ENCODE measurements around the gene CABLES1. TPM values are rescaled to one million over a fixed set of nuclear protein-coding genes. Genes with fewer than 3 reads are reported as not detected.

CABLES1 gene
- total and polyA plus RNA-seq, 7 experiments from 2014 or later, result 0.11 to 5.7 (median 0.58) TPM; not detected in 3

GRCh38 chr18:23101861-23102432, 33.3 kb upstream of the CABLES1 start:
- H3K27ac Mint-ChIP-seq, result no peak overlapping the region
- H3K36me3 ChIP-seq (ENCODE audit: control insufficient read depth in 2 of 3, insufficient read depth in 3 of 3, low read length in 3 of 3), result no peaks in the 10 kb centered on the region
- H3K9me3 Mint-ChIP-seq, result no peaks in the 10 kb centered on the region
- H3K27me3 Mint-ChIP-seq, result peaks cover 0 to 7% (median 0%) of the 10 kb centered on the region in 5 donors
- H3K36me3 Mint-ChIP-seq, result peaks cover 0 to 2% (median 0%) of the 10 kb centered on the region in 5 donors
- H3K27ac ChIP-seq (ENCODE audit: low read depth, low read length), result no peak overlapping the region
- ChIA-PET POLR2A (no interaction called here), CTCF (no interaction called here)
- H3K4me3 ChIP-seq (ENCODE audit: low read length), result no peak overlapping the region
- peaks cover 0 to 9% (median 5%) of the 10 kb centered on the region in 7 donors for H3K4me1 Mint-ChIP-seq
- ATAC-seq, result no peak
- intact Hi-C loops (cut with micrococcal nuclease), result no loop called here
- no peak for DNase-seq
- no peaks in the 10 kb centered on the region for H3K9me3 ChIP-seq (ENCODE audit: control insufficient read depth in 2 of 3, low read length in 3 of 3)
- no peaks in the 10 kb centered on the region for H3K27me3 ChIP-seq (ENCODE audit: control insufficient read depth in 2 of 2, insufficient read depth in 2 of 2, low read length in 2 of 2)
- no peak overlapping the region for H3K4me3 Mint-ChIP-seq
- no peaks in the 10 kb centered on the region for H3K4me1 ChIP-seq (ENCODE audit: control insufficient read depth in 2 of 2, insufficient read depth in 2 of 2, low read length in 2 of 2)

GRCh38 chr18:23102493-23103261, 32.6 kb upstream of the CABLES1 start:
- Mint-ChIP-seq H3K27me3 (peaks cover 0 to 9% (median 0%) of the 10 kb centered on the region in 5 donors), H3K4me1 (peaks cover 0 to 11% (median 7%) of the 10 kb centered on the region in 7 donors), H3K36me3 (peaks cover 0 to 2% (median 0%) of the 10 kb centered on the region in 5 donors), H3K4me3 (no peak overlapping the region), H3K9me3 (no peaks in the 10 kb centered on the region), H3K27ac (no peak overlapping the region)
- H3K4me3 ChIP-seq (ENCODE audit: low read length), result no peak overlapping the region
- H3K4me1 ChIP-seq (ENCODE audit: control insufficient read depth in 2 of 2, insufficient read depth in 2 of 2, low read length in 2 of 2), result no peaks in the 10 kb centered on the region
- no peak for ATAC-seq
- H3K27me3 ChIP-seq (ENCODE audit: control insufficient read depth in 2 of 2, insufficient read depth in 2 of 2, low read length in 2 of 2), result no peaks in the 10 kb centered on the region
- no peak for DNase-seq
- H3K27ac ChIP-seq (ENCODE audit: low read depth, low read length), result no peak overlapping the region
- H3K36me3 ChIP-seq (ENCODE audit: control insufficient read depth in 2 of 3, insufficient read depth in 3 of 3, low read length in 3 of 3), result no peaks in the 10 kb centered on the region
- CTCF ChIA-PET, result no interaction called here
- POLR2A ChIA-PET, result no interaction called here
- no peaks in the 10 kb centered on the region for H3K9me3 ChIP-seq (ENCODE audit: control insufficient read depth in 2 of 3, low read length in 3 of 3)
- intact Hi-C loops (cut with micrococcal nuclease), result no loop called here

DNA sequence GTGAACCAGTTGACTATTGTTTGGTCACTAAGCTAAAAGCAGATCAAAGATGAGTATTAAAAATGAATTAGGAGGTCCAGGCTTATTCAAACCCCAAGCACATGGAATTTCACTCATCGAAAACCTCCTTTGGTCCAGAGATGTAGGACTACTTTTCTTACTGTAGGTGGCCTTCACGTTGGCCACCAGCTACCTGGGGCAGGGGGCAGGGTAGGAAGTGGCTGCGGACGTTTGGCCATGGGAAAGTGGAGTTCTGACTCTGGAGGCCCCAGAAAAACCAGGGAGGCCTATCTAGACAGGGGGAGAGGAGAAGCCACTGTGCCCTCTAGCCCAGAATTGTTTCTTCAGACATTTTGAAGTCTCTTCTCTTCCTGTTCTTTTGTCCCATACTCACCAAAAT, 31.8 kb upstream of the CABLES1 start:
- intact Hi-C loops (cut with micrococcal nuclease), result no loop called here
- Histone ChIP-seq H3K27ac (ENCODE audit: low read depth, low read length) (no peak overlapping the region), H3K27me3 (ENCODE audit: control insufficient read depth in 2 of 2, insufficient read depth in 2 of 2, low read length in 2 of 2) (no peaks in the 10 kb centered on the region), H3K9me3 (ENCODE audit: control insufficient read depth in 2 of 3, low read length in 3 of 3) (no peaks in the 10 kb centered on the region), H3K36me3 (ENCODE audit: control insufficient read depth in 2 of 3, insufficient read depth in 3 of 3, low read length in 3 of 3) (no peaks in the 10 kb centered on the region), H3K4me3 (ENCODE audit: low read length) (no peak overlapping the region), H3K4me1 (ENCODE audit: control insufficient read depth in 2 of 2, insufficient read depth in 2 of 2, low read length in 2 of 2) (no peaks in the 10 kb centered on the region)
- Mint-ChIP-seq H3K27ac (no peak overlapping the region), H3K36me3 (peaks cover 0 to 2% (median 0%) of the 10 kb centered on the region in 5 donors), H3K9me3 (no peaks in the 10 kb centered on the region), H3K27me3 (peaks cover 0 to 9% (median 0%) of the 10 kb centered on the region in 5 donors), H3K4me1 (peaks cover 0 to 11% (median 7%) of the 10 kb centered on the region in 7 donors), H3K4me3 (no peak overlapping the region)
- DNase-seq, result no peak
- no peak for ATAC-seq
- POLR2A ChIA-PET, result no interaction called here
- CTCF ChIA-PET, result no interaction called here

GRCh38 chr18:23105030-23105429, 30.3 kb upstream of the CABLES1 start:
- Histone ChIP-seq H3K27me3 (ENCODE audit: control insufficient read depth in 2 of 2, insufficient read depth in 2 of 2, low read length in 2 of 2) (no peaks in the 10 kb centered on the region), H3K36me3 (ENCODE audit: control insufficient read depth in 2 of 3, insufficient read depth in 3 of 3, low read length in 3 of 3) (no peaks in the 10 kb centered on the region), H3K9me3 (ENCODE audit: control insufficient read depth in 2 of 3, low read length in 3 of 3) (no peaks in the 10 kb centered on the region), H3K4me3 (ENCODE audit: low read length) (no peak overlapping the region), H3K4me1 (ENCODE audit: control insufficient read depth in 2 of 2, insufficient read depth in 2 of 2, low read length in 2 of 2) (no peaks in the 10 kb centered on the region), H3K27ac (ENCODE audit: low read depth, low read length) (no peak overlapping the region)
- Mint-ChIP-seq H3K9me3 (no peaks in the 10 kb centered on the region), H3K4me1 (peaks cover 0 to 11% (median 7%) of the 10 kb centered on the region in 7 donors), H3K4me3 (no peak overlapping the region), H3K36me3 (peaks cover 0 to 2% (median 0%) of the 10 kb centered on the region in 5 donors), H3K27ac (peak overlapping the region in 1 of 9 donors; percentile 13), H3K27me3 (peaks cover 0 to 9% (median 0%) of the 10 kb centered on the region in 5 donors)
- no peak for ATAC-seq
- DNase-seq, result no peak
- ChIA-PET POLR2A (no interaction called here), CTCF (no interaction called here)
- intact Hi-C loops (cut with micrococcal nuclease), result no loop called here

GRCh38 chr18:23105581-23106219, 29.6 kb upstream of the CABLES1 start:
- peaks cover 0 to 2% (median 0%) of the 10 kb centered on the region in 5 donors for H3K36me3 Mint-ChIP-seq
- POLR2A ChIA-PET, result no interaction called here
- peak overlapping the region in 1 of 9 donors; percentile 13 for H3K27ac Mint-ChIP-seq
- intact Hi-C loops (cut with micrococcal nuclease), result no loop called here
- Histone ChIP-seq H3K9me3 (ENCODE audit: control insufficient read depth in 2 of 3, low read length in 3 of 3) (no peaks in the 10 kb centered on the region), H3K27ac (ENCODE audit: low read depth, low read length) (no peak overlapping the region), H3K36me3 (ENCODE audit: control insufficient read depth in 2 of 3, insufficient read depth in 3 of 3, low read length in 3 of 3) (no peaks in the 10 kb centered on the region), H3K27me3 (ENCODE audit: control insufficient read depth in 2 of 2, insufficient read depth in 2 of 2, low read length in 2 of 2) (no peaks in the 10 kb centered on the region), H3K4me1 (ENCODE audit: control insufficient read depth in 2 of 2, insufficient read depth in 2 of 2, low read length in 2 of 2) (no peaks in the 10 kb centered on the region), H3K4me3 (ENCODE audit: low read length) (no peak overlapping the region)
- no peak overlapping the region for H3K4me3 Mint-ChIP-seq
- H3K4me1 Mint-ChIP-seq, result peaks cover 0 to 11% (median 7%) of the 10 kb centered on the region in 7 donors
- CTCF ChIA-PET, result no interaction called here
- DNase-seq, result no peak
- H3K9me3 Mint-ChIP-seq, result no peaks in the 10 kb centered on the region
- no peak for ATAC-seq
- H3K27me3 Mint-ChIP-seq, result peaks cover 0 to 9% (median 0%) of the 10 kb centered on the region in 5 donors

DNA sequence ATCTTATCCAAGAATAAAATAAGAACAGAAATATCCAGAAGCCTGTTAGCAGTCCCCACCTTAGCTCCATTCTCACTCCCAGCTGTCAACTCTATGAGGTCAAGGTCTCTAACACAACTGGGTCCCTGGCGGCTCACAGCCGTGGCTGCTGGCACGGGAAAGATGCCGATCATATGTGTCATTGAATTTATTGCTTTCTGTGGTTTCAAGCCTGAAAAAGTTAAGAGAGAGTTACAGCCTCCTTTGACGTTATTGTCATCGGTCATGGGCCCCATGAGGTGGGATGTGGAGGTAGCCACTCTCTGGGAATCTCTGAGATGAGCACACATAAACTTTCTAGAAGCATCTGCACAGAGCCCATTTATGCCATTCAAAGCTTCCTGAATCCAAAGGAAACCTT, 28.7 kb upstream of the CABLES1 start:
- intact Hi-C loops (cut with micrococcal nuclease), result no loop called here
- POLR2A ChIA-PET, result no interaction called here
- Mint-ChIP-seq H3K4me1 (peaks cover 0 to 11% (median 7%) of the 10 kb centered on the region in 7 donors), H3K36me3 (peaks cover 0 to 2% (median 0%) of the 10 kb centered on the region in 5 donors), H3K9me3 (peaks cover 0 to 6% (median 4%) of the 10 kb centered on the region in 11 donors), H3K4me3 (no peak overlapping the region), H3K27me3 (peaks cover 0 to 11% (median 0%) of the 10 kb centered on the region in 5 donors), H3K27ac (peak overlapping the region in 1 of 9 donors; percentile 15)
- no peak overlapping the region for H3K27ac ChIP-seq (ENCODE audit: low read depth, low read length)
- no peaks in the 10 kb centered on the region for H3K27me3 ChIP-seq (ENCODE audit: control insufficient read depth in 2 of 2, insufficient read depth in 2 of 2, low read length in 2 of 2)
- no peak for DNase-seq
- H3K36me3 ChIP-seq (ENCODE audit: control insufficient read depth in 2 of 3, insufficient read depth in 3 of 3, low read length in 3 of 3), result no peaks in the 10 kb centered on the region
- CTCF ChIA-PET, result no interaction called here
- H3K4me1 ChIP-seq (ENCODE audit: control insufficient read depth in 2 of 2, insufficient read depth in 2 of 2, low read length in 2 of 2), result no peaks in the 10 kb centered on the region
- H3K4me3 ChIP-seq (ENCODE audit: low read length), result no peak overlapping the region
- no peak for ATAC-seq
- H3K9me3 ChIP-seq (ENCODE audit: control insufficient read depth in 2 of 3, low read length in 3 of 3), result no peaks in the 10 kb centered on the region
